ENCODE data around the gene SLC22A15. TPM values are rescaled to one million over a fixed set of nuclear protein-coding genes. Genes with fewer than 3 reads are reported as not detected.

SLC22A15 gene
- total and polyA plus RNA-seq, 10 of the 15 experiments (the other 5 are each of a cell fraction or from before 2014, with no cell fraction given): 0.05 to 2.8 (median 0.13) TPM; not detected in 1

- no peak overlapping the region for H3K4me3 ChIP-seq
- H3K27ac ChIP-seq (ENCODE audit: control insufficient read depth, insufficient read depth): no peak overlapping the region
- no peaks in the 10 kb centered on the region for H3K79me2 ChIP-seq (ENCODE audit: control insufficient read depth, insufficient read depth, low read length)
- no peak for TF ChIP-seq SUPT20H (IDR thresholded peaks at IDR 0.05; ENCODE audit: borderline replicate concordance, control insufficient read depth, low read depth, low read length)
- H3K4me2 ChIP-seq (ENCODE audit: control insufficient read depth, insufficient read depth): no peak overlapping the region
- intact Hi-C loops (cut with micrococcal nuclease; ENCODE audit: unreplicated experiment) (no loop called here), in situ Hi-C loops (cut with MboI) (no loop called here)
- H3K9ac ChIP-seq (ENCODE audit: control insufficient read depth, insufficient read depth, low read length): no peak overlapping the region
- no peak for FAIRE-seq
- no peaks in the 10 kb centered on the region for H3K4me1 ChIP-seq (ENCODE audit: control insufficient read depth, insufficient read depth, low read length)
- ChIA-PET POLR2A (no interaction called here), RAD21 (ENCODE audit: unreplicated experiment) (interaction anchor here (1.0 to 1.4 kb wide), 2 partner anchors 41 to 77 kb away, joined by 3 read pairs; no protein-coding TSS in a partner anchor), CTCF (interaction anchor here (0.9 to 2.4 kb wide), 4 partner anchors 42 to 388 kb away, joined by 3 to 8 read pairs (median 4); no protein-coding TSS in a partner anchor), SMC1A (ENCODE audit: uncharacterized antibody, unreplicated experiment) (interaction anchor here (0.6 to 1.8 kb wide), 4 partner anchors 9 to 876 kb away, joined by 3 to 7 read pairs (median 4); partner anchors contain the start of gene MAB21L3)
- no peak for DNase-seq (ENCODE audit: low read depth, low spot score)
- BruUV-seq (replicated peaks): no TSS peak
- WGBS (ENCODE audit: insufficient coverage, insufficient replicate concordance, low lambda C conversion rate, missing lambda C conversion rate): 61% methylated on average over 1 of the region's 1 CpG
- no peak overlapping the region for H2AFZ ChIP-seq (ENCODE audit: control insufficient read depth, low read depth, low read length)
- no peaks in the 10 kb centered on the region for H3K36me3 ChIP-seq (ENCODE audit: control insufficient read depth in 2 of 2, insufficient read depth in 2 of 2, low read length in 1 of 2)
- no peaks in the 10 kb centered on the region for H4K20me1 ChIP-seq (ENCODE audit: control insufficient read depth, insufficient read depth)
- ATAC-seq: no peak
- no peaks in the 10 kb centered on the region for H3K9me3 ChIP-seq (replicated peaks; ENCODE audit: control insufficient read depth, insufficient read depth, low read length)
- no peaks in the 10 kb centered on the region for H3K27me3 ChIP-seq (replicated peaks in 1 of 2; ENCODE audit: control insufficient read depth in 2 of 2, insufficient read depth in 2 of 2, low read length in 1 of 2)
These were observed 121.3 kb downstream of the SLC22A15 start for GRCh38 chr1:116097626-116098025.

- no peak overlapping the region for H3K4me2 ChIP-seq (ENCODE audit: control insufficient read depth, insufficient read depth)
- no peaks in the 10 kb centered on the region for H3K9me3 ChIP-seq (replicated peaks; ENCODE audit: control insufficient read depth, insufficient read depth, low read length)
- CTCF ChIA-PET: interaction anchor here (1.0 to 2.4 kb wide), 4 partner anchors 36 to 389 kb away, joined by 3 to 8 read pairs (median 3); no protein-coding TSS in a partner anchor
- RAD21 ChIA-PET (ENCODE audit: unreplicated experiment): interaction anchor here (0.9 to 1.1 kb wide), 2 partner anchors 40 to 274 kb away, joined by 3 to 4 read pairs; partner anchors contain the start of gene ATP1A1
- BruUV-seq (replicated peaks): no TSS peak
- H3K27me3 ChIP-seq (replicated peaks in 1 of 2; ENCODE audit: control insufficient read depth in 2 of 2, insufficient read depth in 2 of 2, low read length in 1 of 2): no peaks in the 10 kb centered on the region
- no peak overlapping the region for H3K27ac ChIP-seq (ENCODE audit: control insufficient read depth, insufficient read depth)
- H2AFZ ChIP-seq (ENCODE audit: control insufficient read depth, low read depth, low read length): no peak overlapping the region
- WGBS (ENCODE audit: insufficient coverage, insufficient replicate concordance, low lambda C conversion rate, missing lambda C conversion rate): 50% methylated on average over 4 of the region's 4 CpGs
- H3K4me3 ChIP-seq: no peak overlapping the region
- intact Hi-C loops (cut with micrococcal nuclease; ENCODE audit: unreplicated experiment): no loop called here
- no peaks in the 10 kb centered on the region for H3K4me1 ChIP-seq (ENCODE audit: control insufficient read depth, insufficient read depth, low read length)
- no peaks in the 10 kb centered on the region for H3K36me3 ChIP-seq (ENCODE audit: control insufficient read depth in 2 of 2, insufficient read depth in 2 of 2, low read length in 1 of 2)
- DNase-seq (ENCODE audit: low read depth, low spot score) (no peak), ATAC-seq (no peak), FAIRE-seq (no peak)
- H4K20me1 ChIP-seq (ENCODE audit: control insufficient read depth, insufficient read depth): no peaks in the 10 kb centered on the region
- TF ChIP-seq BCL3 (IDR thresholded peaks at IDR 0.05; ENCODE audit: borderline replicate concordance, insufficient read depth, low read depth, low read length, poor library complexity, severe bottlenecking): no peak
- no peak for TF ChIP-seq SMAD5 (IDR thresholded peaks at IDR 0.05; ENCODE audit: low read depth)
- no peak for TF ChIP-seq GATAD2B (conservative IDR thresholded peaks at IDR 0.05; ENCODE audit: low read depth)
- TF ChIP-seq SRF (IDR thresholded peaks at IDR 0.05; ENCODE audit: low read depth in 2 of 2, low read length in 2 of 2): no peak
- TF ChIP-seq JUNB (IDR thresholded peaks at IDR 0.05): no peak
- no peak for TF ChIP-seq RAD51 (IDR thresholded peaks at IDR 0.05)
- TF ChIP-seq NKRF (conservative IDR thresholded peaks at IDR 0.05): no peak
- H3K9ac ChIP-seq (ENCODE audit: control insufficient read depth, insufficient read depth, low read length): no peak overlapping the region
- POLR2A ChIA-PET: no interaction called here
- SMC1A ChIA-PET (ENCODE audit: uncharacterized antibody, unreplicated experiment): interaction anchor here (1.1 kb wide), 2 partner anchors 29 to 79 kb away, joined by 3 to 4 read pairs; no protein-coding TSS in a partner anchor
- in situ Hi-C loops (cut with MboI): no loop called here
- H3K79me2 ChIP-seq (ENCODE audit: control insufficient read depth, insufficient read depth, low read length): no peaks in the 10 kb centered on the region
These were observed 123.1 kb downstream of the SLC22A15 start for GRCh38 chr1:116099379-116099778.

Data from GM12878 (cell line).